GM21528 (cell line): ENCODE measurements around the gene ERG.

Source experiments
- ATAC-seq: cut with Tn5 transposase; IDR thresholded peaks from one replicate; pipeline ENCODE4 v1.9.1; 2021; ENCODE audit warnings: mild to moderate bottlenecking, moderate library complexity; ENCODE audit not compliant: unreplicated experiment, low FRiP score

The ERG gene

DNA sequence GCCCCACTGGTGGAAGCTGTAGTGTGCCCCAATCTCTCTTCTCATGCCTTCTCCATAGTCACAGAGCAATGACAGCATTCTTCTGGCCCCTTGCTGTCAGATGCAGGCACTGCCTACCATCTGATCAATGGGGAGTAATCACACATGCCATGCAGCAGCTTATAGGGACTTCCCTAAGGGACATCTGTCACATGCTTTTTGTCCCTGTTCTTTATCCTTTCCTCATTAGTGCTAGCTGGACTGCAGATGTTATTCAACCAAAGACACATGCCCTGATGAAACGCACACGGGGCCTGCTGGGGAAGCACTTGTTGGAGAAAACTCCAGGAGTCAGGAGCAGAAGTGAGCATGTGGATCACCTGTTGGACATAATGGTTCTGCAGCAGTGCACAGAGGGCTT lies 132.8 kb downstream of the ERG start:
- no peak for ATAC-seq

DNA sequence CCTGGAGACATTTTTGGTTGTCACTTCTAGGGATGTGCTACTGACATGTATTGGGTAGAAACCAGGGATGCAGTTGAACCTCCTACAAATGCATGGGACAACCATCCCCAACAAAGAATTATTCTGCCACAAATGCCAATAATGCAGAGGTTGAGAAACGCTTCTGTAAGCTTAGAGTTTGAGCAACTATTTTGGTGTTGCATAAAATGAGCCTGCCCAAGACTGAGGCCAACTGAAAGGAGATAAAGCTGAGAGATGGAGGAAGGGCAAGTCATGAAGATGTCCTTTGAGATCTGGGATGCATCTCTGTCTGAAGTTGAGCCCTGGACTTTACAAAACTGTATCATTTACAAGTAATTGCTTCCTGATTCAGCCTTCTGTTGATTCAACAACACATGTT lies 134.6 kb downstream of the ERG start:
- ATAC-seq, result no peak

DNA sequence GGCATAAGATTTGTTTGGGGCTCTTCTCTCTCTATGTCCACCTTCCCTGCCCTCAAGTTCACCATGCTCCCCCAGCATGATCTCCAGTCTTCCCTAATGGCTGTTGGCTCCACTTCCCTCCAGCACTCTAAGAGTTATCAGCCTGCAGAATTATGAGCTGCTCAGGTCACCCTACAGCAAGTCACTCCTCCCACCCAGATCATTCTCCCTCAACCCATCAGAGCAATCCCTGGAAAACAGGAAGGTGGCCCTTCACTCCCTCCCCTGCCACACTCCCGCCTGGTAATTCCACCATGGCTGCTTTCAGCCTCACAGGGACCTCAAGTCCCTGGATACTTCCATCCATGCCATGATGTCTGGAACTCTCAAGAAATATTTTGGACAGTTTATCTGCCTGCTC lies 137.0 kb downstream of the ERG start:
- no peak for ATAC-seq

DNA sequence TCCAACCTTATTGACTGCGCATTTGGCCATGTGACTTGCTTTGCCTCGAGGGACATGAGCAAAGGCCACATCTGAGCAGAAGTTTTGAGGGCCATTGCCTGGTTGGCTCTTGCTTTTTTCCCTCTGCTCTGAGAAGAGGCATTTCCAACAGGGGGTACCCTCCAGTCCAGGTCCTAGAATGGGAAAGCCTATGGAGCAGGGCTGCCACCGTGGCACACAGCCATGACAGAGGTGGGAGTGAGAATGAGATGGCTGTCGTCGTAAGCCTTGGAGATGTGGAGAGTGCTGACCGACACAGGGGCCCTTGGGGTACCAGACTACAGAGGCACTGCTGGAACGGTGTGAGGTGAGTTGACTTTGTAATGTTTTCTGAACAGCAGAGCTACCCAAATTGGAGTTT lies 138.4 kb downstream of the ERG start:
- no peak for ATAC-seq

DNA sequence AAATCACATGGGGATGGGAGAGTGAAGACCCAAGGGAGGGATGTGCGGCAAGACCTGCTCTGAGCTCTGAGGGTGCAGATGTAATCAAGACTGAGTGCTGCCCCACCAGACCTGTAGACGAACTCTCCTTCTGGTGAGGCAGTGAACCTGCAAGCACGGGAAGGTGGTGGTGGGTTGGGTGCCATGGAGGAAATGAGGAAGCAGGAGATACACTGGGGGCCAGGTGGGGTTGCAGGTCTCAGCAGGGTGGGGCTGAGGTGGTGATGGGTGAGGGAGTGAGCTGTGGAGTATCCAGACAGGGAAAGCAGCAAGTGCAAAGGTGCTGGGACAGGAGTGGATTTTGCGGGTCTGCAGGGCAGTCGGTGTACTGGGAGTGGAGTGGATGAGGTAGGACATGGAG lies 139.2 kb downstream of the ERG start:
- no peak for ATAC-seq

DNA sequence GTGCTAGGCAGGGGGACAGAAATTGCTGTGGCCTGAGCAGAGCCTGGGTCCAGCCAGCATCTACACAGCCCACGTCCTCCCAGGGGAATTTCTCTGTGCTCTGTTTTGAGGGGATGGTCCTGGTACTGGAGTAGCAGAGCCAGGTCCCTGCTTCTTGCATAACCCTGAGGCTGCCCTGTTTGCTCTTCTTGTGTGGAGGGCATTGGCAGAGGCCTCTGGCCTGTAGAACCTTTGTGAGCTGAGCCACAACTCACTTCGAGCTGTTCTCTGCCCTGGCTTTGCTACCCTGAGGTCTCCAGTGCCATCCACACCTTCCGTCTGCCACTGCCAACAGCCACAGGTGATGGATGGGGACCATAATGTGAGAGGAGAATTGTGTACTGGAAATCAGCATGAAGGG lies 139.6 kb downstream of the ERG start:
- ATAC-seq, result no peak

DNA sequence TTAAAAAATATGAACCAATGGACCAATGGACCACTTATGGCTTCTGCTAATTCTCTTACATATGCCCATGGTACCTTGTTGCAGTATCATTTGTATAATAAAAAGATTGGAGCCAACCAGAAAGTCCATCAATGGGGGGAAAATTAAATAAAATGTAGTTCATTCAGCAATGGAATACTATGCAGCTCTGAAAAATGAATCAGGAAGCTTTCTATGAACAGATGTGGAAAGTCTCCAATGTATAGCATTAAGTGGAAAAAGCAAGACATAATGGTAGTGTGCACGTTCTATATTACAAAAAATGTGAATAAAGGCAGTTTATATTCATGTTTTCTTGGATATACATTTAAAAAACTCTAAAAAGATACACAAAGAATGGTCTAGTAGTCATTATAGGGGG lies 140.2 kb downstream of the ERG start:
- no peak for ATAC-seq

DNA sequence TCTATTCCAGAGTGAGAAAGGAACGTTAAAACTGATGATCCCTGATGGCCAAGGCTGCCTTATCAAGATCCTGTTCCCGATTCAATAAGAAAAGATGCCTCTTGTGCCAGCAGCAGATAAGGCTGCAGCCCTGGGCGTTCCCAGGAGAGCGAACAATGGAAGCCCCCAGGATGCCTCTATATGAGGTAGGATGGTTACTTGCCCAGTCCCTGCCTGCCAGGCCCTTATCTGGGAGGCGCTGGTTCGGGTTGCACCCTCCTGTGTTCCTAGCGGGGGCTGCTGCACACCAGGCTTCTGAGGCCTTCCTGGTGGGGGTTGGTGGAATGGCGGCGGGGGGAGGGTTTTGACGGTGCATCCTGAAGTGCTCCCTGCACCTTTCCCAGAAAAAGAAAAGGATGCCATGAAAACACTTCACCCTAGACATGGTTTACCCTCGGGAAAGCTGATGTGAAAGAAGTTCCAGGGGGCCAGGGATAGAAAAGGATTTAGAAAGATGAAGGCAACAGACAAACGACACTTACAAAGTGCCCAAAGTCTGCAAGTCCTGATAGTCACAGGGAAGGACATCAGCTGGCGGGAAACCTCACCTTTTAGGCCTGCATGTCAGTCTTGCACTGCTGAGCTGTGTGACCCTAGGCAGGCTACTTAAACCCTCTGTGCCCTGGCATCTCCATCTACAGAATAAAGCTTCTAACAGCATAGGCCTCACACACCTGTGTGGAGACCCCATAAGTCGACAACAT lies 141.2 kb downstream of the ERG start:
- ATAC-seq, result no peak

DNA sequence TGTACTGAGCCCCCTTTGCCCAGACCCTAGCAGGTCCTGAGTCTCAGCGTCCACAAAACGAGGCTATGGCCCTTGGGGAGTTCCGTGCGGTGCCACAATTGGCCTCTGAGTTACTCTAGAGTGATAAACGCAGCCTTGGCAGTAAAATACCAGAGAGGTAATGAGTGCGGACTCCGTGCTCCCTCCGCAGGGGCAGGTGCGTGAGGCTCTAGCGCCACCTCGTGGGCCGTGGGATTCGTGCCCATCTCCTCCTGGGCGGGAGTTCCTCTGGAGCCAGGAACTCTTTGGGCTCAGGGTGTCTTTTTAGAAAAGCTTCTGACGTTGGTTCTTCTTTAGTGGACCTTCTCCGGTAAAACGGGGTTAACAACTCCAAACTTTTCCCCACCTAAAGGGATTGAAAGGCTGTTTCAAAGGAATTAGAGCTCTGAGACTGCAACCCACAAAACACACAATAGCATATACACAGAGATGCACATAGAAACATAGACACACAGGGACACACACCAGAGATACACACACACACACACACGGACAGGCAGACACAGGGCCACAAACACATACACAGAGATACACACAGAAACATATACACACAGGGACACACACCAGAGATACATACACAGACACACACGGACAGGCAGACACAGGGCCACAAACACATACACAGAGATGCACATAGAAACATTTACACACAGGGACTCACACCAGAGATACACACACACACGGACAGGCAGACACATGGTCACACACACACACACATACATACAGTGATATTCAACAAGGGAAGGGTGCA lies 142.1 kb downstream of the ERG start:
- no peak for ATAC-seq

DNA sequence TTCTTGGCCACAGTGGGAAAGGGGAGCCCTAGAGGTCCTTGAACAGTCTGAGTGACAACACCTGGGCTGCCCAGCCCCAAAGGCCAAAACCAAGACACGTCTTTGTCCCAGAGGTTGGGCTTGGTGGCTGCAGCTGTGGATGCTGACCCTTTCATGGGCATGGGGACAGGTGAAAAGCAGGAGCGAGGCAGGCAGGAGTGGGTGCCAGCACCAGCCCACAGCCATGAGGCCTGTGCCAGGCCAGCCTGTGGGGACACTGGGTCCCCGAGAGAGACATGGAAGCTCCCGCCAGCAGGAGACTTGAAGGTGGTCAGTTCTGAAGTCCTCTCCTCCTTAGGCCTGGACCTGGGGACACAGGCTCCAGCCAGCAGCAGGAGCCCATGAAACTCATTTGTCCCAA lies 142.9 kb downstream of the ERG start:
- no peak for ATAC-seq

DNA sequence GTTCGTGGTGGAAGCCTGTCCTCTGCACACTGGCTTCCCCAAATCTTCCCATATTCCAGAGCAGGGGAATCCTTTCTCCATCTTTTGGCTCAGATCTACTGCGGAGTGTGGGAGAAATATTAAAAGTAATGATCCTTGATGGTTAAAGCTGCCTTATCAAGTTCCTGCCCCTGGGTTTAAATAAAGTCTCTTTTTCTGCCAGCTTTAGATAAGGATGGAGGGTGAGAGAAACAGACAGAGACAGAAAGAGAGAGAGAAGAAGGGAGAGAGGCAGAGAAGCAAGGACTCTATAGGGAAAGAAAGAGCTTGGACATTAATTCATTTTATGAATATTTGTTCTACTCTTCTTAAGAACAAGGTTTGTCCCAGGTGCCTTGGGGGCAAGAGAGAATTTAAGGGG lies 143.5 kb downstream of the ERG start:
- ATAC-seq, result no peak

DNA sequence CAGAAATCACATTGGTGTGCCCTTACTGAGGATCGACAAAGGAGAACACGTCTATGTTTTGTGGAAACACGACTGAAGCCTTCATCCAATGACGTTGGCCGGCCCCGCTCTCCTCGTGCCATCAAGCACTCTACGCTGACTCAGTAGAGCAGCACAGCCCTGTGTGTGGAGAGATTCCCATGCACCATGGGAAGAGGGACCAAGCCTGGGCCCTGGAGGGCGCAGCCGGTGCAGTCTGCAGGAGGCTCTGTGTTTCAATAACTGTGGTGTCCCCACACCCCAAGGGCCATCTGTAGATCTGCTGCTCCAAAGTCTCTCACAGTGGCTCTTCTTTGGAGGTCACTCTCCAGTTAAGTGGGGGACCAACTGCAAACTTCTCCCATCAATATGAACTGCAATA lies 144.0 kb downstream of the ERG start:
- no peak for ATAC-seq

DNA sequence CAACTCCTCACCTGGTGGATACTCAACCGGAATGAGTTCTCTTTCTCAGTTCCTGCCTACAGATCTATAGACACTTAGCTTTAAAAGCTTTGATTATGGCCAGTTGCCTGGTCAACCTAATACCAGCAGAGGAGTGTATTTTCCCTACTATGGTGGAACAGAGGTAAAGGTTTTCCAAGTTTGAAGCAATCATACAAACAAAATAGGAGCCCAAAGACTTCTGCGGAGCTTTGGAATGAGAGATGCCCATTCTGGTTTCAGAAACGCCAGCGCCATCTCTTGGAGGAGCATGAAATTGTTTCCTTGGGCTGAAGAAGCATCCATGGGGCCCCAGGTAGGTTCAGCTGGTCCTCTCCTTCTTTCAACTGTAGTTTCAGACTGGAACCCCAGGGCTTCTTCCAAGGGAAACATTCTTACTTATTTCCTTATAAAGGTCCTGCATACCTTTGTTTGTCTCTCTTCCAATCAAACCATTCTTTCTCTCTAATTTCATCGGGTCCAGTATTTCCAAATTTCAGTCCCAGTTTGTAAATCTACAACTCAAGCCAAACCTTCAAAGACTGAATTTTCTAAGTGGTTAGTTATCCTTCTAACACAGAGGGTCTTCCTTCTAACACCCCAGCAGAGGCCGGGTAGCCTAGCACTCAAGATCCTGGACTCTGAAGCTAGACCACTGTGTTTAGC lies 145.6 kb downstream of the ERG start:
- no peak for ATAC-seq

DNA sequence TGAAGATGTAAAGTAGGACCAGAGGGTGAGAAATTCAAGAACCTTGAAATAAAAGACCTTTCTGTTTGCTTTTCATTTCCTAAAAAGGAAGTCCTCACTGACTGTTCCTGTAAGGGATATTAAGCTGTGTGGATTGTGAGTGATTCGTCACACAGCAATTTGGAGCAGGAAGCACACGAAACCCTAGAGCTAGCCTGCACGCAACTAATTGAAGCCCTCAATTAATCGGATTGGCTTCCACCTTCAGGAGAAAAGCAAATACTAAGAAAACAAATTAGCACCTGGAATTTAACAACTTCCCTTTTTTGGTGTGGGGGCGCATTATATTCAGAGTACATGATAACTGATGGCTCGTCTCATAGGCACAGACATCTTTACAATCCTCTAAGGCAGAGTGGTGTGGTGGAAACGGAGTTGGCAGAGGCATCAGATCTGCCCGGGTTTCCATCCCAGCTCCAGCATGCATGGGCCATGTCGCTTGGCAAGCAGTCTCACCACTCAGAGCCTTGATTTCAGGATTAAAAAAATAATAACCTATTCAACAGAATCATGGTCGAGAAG lies 146.2 kb downstream of the ERG start:
- ATAC-seq, result no peak

DNA sequence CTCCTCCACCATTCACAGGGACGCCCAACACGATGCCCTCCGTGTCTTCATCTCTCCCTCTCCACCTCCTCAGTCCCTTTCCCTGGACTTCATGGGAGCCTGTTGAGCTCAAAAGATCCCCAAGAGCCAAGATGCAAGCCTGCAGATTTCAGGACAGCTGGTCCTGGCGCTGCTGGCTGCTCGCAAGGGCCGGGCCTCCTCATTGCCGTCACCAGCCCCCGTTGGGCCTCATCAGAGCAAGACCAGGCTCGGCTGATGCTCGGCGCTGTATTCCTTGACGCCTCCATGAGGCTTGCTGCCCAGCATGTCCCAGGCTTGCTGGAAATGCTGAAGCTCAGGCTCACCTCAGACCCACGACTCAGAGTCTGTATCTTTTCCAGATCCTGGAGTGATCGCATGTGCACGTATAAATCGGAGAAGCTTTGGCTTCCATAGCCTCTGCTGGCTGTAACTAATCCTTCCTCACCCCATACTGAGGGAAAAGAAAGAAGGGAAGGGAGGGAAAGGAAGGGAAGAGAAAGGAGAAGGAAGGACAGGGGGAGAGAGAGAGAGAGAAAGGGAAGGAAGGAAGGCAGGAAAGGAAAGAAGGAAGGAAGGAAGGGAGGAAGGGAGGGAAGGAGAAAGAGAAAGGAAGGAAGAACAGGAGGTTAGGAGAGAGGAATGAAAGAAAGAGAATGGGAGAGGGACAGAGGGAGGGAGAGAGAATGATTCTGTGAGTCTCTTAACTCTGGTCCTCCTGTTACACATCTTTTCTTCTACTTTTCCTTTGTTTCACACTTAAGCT lies 146.9 kb downstream of the ERG start:
- no peak for ATAC-seq

DNA sequence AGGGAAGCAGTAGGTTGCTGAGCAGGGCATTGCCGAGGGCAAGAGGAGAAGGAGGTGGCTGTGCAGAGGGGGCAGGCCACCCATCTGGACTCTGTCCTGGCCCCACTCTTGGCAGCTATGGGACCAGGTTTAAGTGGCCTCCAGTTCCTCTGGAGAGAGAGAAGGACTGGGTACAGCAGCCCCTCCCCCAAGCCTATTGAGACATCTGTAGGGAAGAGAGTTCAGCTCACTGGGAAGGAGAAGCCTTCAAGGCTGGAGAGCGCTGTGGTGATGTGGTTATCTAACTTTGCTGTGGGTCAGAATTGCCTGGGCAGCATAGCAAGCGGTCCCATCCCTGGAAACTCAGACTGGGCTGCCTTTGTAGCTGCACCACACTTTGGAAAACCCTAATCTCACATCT lies 147.6 kb downstream of the ERG start:
- no peak for ATAC-seq

DNA sequence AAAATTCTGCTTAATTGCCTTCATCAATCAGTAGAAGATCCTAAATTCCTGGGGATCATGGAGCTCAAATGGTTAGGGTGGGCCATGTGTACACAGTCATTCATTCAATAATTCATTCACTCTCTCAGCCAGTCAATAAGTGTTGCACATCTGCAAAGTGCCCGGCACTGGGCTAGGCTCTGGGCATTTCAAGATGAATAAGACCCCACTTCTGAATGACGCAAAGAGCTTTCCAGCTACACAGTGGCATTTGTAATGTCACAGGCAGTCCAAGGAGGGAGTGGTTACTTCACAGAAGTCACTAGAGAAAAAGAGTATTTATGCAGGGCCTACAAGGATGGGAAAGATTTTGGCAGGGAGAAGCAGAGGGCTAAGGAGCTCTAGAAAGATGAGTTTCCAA lies 148.3 kb downstream of the ERG start:
- no peak for ATAC-seq

DNA sequence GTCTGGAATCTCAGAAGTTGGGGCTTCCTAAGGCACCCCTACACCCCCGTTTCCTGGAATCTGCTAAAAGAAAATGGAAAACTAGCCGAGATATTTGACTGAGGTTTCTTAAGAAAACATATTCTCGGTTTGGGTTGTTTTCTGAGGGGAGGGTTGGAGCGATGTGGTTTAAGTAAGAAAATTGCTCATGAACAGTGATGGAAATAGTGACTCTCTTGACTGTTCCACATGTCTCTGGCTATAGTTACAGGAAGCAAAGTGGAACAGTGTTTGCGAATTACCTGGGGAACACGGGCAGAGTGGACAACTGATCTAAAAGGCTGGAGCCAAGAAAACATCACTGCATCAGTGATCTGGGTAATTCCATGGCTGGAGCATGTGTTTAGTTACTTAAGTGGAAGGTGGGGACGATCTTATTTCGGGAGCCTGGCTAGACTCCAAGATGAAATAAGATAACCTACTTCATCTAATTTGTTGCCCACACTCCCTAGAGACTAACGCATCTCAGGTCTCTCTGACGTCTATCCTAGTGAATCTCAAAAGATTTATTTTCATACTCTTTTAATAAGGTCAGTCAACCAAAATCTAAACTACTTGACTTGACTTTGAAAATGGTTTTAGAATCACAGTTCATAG lies 149.0 kb downstream of the ERG start:
- no peak for ATAC-seq

DNA sequence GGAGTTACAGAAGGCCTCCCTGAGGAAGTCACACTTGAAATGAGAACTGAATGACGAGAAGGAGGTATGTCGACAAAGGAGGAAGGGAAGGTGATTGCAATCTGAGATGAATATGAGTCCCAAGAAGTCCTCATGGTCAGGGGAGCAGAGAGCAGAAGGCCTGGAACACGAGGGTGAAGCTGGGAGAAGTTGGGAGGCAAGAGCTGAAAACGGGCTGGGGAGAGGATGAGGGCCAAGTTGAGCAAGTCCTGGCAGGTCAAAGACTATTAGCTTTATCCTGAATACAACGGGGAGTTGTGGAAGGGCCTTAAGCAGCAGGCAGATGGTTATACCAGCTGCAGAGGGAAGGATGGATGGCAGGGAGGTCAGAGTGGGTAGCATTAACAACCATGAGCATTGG lies 152.0 kb downstream of the ERG start:
- no peak for ATAC-seq

DNA sequence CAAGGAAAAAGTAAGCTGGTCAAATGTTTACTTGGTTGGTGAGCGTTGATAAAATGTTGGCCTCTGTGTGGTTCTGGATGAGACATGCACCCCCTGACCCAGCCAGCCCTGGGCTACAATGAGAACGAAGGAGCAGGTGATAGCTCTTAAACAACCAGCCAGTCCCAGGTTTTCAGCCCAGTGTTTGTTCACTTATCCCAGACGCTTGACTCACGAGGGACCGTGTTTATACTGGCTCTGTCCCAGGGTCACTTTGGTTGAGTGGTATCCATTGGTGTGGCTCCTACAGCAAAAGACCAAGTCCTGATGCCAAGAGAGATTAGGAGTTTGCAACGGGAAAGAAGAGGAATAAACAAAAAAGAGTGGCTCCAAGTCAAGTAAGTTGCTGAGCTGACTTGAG lies 154.6 kb downstream of the ERG start:
- no peak for ATAC-seq
